HepG2 (cell line): ENCODE data around the gene PTPRO.

Experiments used
- CREB1 ChIP-seq, 2 experiments: fragments of 450-650 bp in 1 of 2; IDR thresholded peaks; 2 replicates each; pipeline ENCODE4 v1.6.1; 2016 to 2017; ENCODE audit warnings: control low read depth in 1 of 2, mild to moderate bottlenecking in 1 of 2, missing compliant biosample characterization in 1 of 2, missing genetic modification characterization in 1 of 2
- POLR2A ChIP-seq, 2 experiments: IDR thresholded peaks; 2 replicates each; pipeline ENCODE4 v1.6.1; 2011; ENCODE audit warnings: low read depth in 2 of 2, low read length in 2 of 2, mild to moderate bottlenecking in 1 of 2, moderate library complexity in 1 of 2; ENCODE audit not compliant: insufficient read depth in 1 of 2
- TF ChIP-seq, protein P1 (sequence below): sonication (generic); formaldehyde crosslinking; IDR thresholded peaks from 2 replicates; pipeline ENCODE4 v1.5.0; 2020; ENCODE audit warnings: mild to moderate bottlenecking, missing genetic modification reagents, moderate library complexity
- TF ChIP-seq, protein P2 (sequence below): IDR thresholded peaks from 2 replicates; pipeline ENCODE4 v1.6.1; 2016; ENCODE audit warnings: low read depth, control low read depth

DNA sequence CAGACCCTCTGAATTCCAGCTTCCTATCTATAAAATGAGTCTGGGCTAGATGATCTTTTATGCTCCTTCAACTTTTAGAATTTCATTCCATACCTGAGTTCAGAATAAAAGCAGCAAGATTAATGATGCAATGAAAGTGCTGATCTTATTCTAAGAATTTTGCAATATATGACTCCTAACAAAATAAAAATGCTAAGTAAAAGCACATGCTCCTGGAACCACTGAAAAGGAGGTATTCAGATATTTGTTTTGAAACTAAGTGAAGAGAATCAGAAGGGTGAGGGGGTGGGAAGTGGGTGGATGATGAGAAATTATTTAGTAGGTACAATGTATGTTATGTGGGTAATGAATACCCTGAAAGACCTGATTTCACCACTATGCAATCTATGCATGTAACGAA is 216.6 kb downstream of the PTPRO start:
- TF ChIP-seq, protein P1, sequence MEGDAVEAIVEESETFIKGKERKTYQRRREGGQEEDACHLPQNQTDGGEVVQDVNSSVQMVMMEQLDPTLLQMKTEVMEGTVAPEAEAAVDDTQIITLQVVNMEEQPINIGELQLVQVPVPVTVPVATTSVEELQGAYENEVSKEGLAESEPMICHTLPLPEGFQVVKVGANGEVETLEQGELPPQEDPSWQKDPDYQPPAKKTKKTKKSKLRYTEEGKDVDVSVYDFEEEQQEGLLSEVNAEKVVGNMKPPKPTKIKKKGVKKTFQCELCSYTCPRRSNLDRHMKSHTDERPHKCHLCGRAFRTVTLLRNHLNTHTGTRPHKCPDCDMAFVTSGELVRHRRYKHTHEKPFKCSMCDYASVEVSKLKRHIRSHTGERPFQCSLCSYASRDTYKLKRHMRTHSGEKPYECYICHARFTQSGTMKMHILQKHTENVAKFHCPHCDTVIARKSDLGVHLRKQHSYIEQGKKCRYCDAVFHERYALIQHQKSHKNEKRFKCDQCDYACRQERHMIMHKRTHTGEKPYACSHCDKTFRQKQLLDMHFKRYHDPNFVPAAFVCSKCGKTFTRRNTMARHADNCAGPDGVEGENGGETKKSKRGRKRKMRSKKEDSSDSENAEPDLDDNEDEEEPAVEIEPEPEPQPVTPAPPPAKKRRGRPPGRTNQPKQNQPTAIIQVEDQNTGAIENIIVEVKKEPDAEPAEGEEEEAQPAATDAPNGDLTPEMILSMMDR = no peak
- TF ChIP-seq POLR2A (IDR thresholded peaks at IDR 0.05; ENCODE audit: insufficient read depth in 1 of 2, low read depth in 2 of 2, low read length in 2 of 2) (no peak), CREB1 (IDR thresholded peaks at IDR 0.05) (no peak), CREB1 (CRISPR knock-in tag; IDR thresholded peaks at IDR 0.05) (no peak)
- TF ChIP-seq, protein P2, sequence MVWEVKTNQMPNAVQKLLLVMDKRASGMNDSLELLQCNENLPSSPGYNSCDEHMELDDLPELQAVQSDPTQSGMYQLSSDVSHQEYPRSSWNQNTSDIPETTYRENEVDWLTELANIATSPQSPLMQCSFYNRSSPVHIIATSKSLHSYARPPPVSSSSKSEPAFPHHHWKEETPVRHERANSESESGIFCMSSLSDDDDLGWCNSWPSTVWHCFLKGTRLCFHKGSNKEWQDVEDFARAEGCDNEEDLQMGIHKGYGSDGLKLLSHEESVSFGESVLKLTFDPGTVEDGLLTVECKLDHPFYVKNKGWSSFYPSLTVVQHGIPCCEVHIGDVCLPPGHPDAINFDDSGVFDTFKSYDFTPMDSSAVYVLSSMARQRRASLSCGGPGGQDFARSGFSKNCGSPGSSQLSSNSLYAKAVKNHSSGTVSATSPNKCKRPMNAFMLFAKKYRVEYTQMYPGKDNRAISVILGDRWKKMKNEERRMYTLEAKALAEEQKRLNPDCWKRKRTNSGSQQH (CRISPR knock-in tag) = no peak
